ENCODE data around the gene VAMP7. TPM values are rescaled to one million over a fixed set of nuclear protein-coding genes. Genes with fewer than 3 reads are reported as not detected.

The VAMP7 gene
- total RNA-seq, 1 experiment from 2014 or later: 19.9 TPM

- no peak overlapping the region for H3K27ac Mint-ChIP-seq
- H2BK12ac ChIP-seq (ENCODE audit: insufficient read length, low read depth, low read length): no peak overlapping the region
- no peak overlapping the region for H2BK15ac ChIP-seq (ENCODE audit: low read depth, low read length)
- H3K14ac ChIP-seq (ENCODE audit: insufficient read depth, low read length): no peak overlapping the region
- H2AFZ ChIP-seq (ENCODE audit: low read length): no peak overlapping the region
- peaks cover 48 to 57% of the 10 kb centered on the region in 2 experiments for H3K9me3 Mint-ChIP-seq
- no peak overlapping the region for H2BK20ac ChIP-seq (ENCODE audit: low read depth, low read length, poor library complexity, severe bottlenecking)
- no peak overlapping the region for H4K8ac ChIP-seq (replicated peaks; ENCODE audit: insufficient read length, low read depth, low read length)
- H3K79me2 ChIP-seq (ENCODE audit: insufficient read depth, low read length): no peaks in the 10 kb centered on the region
- peaks cover 18% of the 10 kb centered on the region for H3K27me3 Mint-ChIP-seq (ENCODE audit: low read depth)
- H3K4me3 Mint-ChIP-seq: no peak overlapping the region
- no peak overlapping the region for H3K18ac ChIP-seq (ENCODE audit: insufficient read length, low read depth, low read length)
- no peak overlapping the region for H3K27ac ChIP-seq (ENCODE audit: insufficient read length, low read depth, low read length)
- no peak overlapping the region for H4K5ac ChIP-seq (ENCODE audit: insufficient read length, low read depth, low read length)
- H3K79me1 ChIP-seq (ENCODE audit: insufficient read depth, low read depth, low read length, poor library complexity, severe bottlenecking): no peaks in the 10 kb centered on the region
- peaks cover 14% of the 10 kb centered on the region for H3K9me3 ChIP-seq (ENCODE audit: control insufficient read depth, low read depth, low read length)
- H3K9ac ChIP-seq (ENCODE audit: extremely low read depth, insufficient read length, low read length): no peak overlapping the region
- H3K23ac ChIP-seq (ENCODE audit: insufficient read length, low read depth, low read length): no peak overlapping the region
- DNase-seq: no peak
- H4K20me1 ChIP-seq (ENCODE audit: control insufficient read depth, insufficient read depth, insufficient read length): no peaks in the 10 kb centered on the region
- no peaks in the 10 kb centered on the region for H3K4me1 ChIP-seq (ENCODE audit: insufficient read depth, low read length)
- no peak overlapping the region for H4K91ac ChIP-seq (ENCODE audit: insufficient read length, low read depth, low read length)
- no peaks in the 10 kb centered on the region; a peak in 1 of 7 replicates for H3K36me3 Mint-ChIP-seq (ENCODE audit: insufficient read depth in 1 of 3, low read depth in 3 of 3)
- H3T11ph ChIP-seq (ENCODE audit: low read length): no peak overlapping the region
- H3K27me3 ChIP-seq (ENCODE audit: insufficient read depth, low read length): no peaks in the 10 kb centered on the region
- H2AK5ac ChIP-seq (ENCODE audit: insufficient read length, low read length): no peak overlapping the region
- no CpG with 5 or more reads among the region's 31 CpGs for WGBS (ENCODE audit: extremely low coverage, insufficient read length, low lambda C conversion rate)
- TF ChIP-seq CTCF (conservative IDR thresholded peaks at IDR 0.05): no peak
- H3K23me2 ChIP-seq (ENCODE audit: insufficient read length, low read depth, low read length, poor library complexity, severe bottlenecking): no peaks in the 10 kb centered on the region
- no peak overlapping the region for H2BK5ac ChIP-seq (ENCODE audit: insufficient read length, low read length)
- no peaks in the 10 kb centered on the region for H3K4me1 Mint-ChIP-seq
- no peak overlapping the region for H3K4ac ChIP-seq (ENCODE audit: low read depth, low read length)
- H2BK120ac ChIP-seq (ENCODE audit: low read depth, low read length, poor library complexity, severe bottlenecking): no peak overlapping the region
- no peak overlapping the region for H3K56ac ChIP-seq (ENCODE audit: insufficient read length, low read depth, low read length)
- H3K4me2 ChIP-seq (ENCODE audit: insufficient read depth, insufficient read length, low read length): no peak overlapping the region
Observed at GRCh38 chrX:155874571-155875244, 6.4 kb upstream of the VAMP7 start.

All from H9 (cell line).